HG03457 (cell line): ENCODE measurements around the gene SGF29.
"Not testable (repeated sequence)": the region's sequence is repeated elsewhere in the genome, so short reads cannot be mapped to it uniquely, and the experiment has no call there.

Experiments
- ATAC-seq: cut with Tn5 transposase; IDR thresholded peaks from one replicate; pipeline ENCODE4 v1.9.1; 2021; ENCODE audit warnings: moderate number of reproducible peaks; ENCODE audit not compliant: unreplicated experiment

SGF29 gene

GRCh38 chr16:28609631-28610594 lies 56.2 kb downstream of the SGF29 start, which contains the start of gene SULT1A1:
SULT1A1 (minus strand) TSS chr16:28610044; CDS start chr16:28608855, 1,189 bp downstream.
- no peak for ATAC-seq

DNA sequence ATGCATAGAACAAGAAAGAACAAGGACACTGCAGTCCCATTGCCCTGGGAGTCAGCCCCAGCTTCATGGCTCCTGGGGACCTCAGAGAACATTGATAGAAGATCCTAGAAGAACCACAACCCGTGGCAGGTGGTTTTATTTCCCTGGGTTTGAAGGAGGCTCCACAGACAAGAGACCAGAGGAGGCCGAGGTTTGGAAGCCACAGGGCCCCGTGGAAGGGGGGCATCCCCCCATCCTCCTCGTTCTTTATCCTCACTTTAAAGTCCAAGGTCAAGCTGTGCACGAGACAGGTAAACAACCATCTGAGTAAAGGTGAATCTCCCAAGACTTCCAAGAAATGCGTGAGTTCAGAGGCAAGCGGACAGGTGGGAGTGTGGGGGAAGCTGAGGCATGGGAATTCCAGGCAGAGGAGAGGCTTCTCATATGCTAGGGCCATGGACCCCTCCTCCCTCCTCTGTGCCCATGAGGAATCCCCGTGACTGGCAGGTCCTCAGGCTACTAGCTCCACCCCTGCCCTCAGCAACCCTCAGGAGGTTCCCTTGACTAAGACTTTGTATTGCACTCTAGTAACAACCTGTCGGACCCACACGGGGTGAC lies 57.0 kb downstream of the SGF29 start:
- no peak for ATAC-seq

DNA sequence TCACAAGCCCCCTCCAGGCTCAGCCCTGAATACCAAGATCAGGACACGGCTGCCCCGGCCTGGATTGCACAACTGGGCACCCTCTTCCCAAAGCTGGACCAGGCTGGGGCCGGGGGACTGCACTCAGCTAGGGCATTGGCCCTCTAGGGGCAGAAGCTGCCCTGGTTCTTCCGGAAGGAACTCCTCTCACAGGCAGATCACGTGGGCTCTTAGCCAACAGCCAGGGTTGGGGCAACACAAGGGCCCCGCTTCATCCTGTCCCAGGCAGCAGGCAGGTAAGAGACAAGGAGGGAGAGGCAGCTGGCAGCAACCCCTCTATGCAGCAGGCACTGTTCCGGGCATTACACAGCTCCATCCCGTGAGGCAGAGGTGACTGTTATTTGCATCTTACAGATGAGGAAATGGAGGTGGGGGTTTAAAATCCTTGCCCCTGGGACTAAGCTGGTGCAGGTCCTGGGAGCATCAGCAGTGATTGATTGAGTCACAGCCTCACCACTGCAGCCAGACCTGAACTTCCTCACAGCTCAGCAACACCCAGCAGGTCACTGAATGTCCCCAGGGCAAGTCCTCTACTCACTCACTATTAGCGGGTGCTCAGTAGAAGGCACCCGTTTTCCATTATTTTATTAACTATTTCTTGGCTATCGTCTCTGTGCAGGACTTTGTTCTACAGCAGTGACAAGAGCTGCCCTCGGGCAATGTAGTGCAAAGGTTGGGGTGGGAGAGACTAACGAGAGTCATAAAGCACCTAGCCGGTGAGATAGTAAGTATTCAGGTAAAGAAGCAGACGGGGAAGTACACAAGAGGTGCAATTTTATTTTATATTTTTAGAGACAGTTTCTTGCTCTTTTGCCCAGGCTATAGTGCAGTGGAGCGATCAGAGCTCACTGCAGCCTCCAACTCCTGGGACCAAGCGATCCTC lies 58.9 kb downstream of the SGF29 start:
- ATAC-seq: not testable (repeated sequence)

DNA sequence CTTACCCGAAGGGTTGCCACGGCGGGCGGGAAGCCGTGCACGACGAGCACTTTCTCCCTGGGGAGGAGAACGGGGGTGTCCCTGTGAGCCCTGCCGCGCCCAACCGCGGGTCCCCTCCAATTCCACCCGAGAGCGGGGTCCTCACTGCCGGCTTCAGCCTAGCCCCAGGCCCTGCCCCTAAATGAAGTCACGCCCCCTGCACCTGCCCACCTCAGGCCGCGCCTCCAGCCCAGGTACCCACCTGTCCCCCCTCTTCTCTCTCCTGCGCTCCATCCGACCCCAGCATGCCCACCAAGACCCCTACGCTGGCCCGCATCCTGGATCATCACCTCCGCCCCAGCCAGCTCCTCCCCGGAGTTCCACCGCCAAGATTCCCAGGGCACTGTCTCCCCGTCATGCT lies 60.2 kb downstream of the SGF29 start:
- not testable (repeated sequence) for ATAC-seq

- ATAC-seq: not testable (repeated sequence)
Observed at GRCh38 chr16:28614561-28614960, 60.8 kb downstream of the SGF29 start.

GRCh38 chr16:28615486-28616223 lies 61.9 kb downstream of the SGF29 start:
- not testable (repeated sequence) for ATAC-seq

DNA sequence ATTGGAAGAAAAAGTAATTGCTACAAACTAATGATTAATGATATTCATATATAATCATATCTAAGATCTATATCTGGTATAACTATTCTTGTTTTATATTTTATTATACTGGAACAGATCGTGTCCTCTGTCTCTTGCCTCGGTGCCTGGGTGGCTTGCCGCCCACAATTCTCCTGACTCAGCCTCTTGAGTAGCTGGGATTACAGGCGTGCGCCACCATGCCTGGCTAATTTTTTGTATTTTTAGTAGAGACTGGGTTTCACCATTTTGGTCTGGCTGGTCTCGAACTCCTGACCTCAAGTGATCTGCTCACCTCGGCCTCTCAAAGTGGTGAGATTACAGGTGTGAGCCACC lies 62.5 kb downstream of the SGF29 start:
- ATAC-seq: not testable (repeated sequence)

DNA sequence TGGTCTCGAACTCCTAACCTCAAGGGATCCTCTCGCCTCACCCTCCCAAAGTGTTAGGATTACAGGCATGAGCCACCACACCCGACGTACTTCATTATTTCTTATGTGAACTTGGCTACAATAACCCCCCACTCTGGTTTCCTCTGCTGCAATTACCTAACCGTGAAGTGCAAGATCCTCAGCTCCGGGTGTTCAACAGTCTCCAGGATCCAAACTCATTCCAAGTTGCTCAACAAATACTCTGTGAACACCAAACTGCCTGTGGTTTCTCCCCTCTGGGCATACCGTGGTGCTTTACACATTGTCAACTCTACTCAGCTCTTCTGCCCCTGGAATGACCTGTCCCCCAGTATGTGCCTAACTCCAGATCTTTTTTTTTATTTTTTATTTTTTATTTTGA lies 62.9 kb downstream of the SGF29 start:
- no peak for ATAC-seq

GRCh38 chr16:28617874-28618273 lies 64.2 kb downstream of the SGF29 start:
- no peak for ATAC-seq

DNA sequence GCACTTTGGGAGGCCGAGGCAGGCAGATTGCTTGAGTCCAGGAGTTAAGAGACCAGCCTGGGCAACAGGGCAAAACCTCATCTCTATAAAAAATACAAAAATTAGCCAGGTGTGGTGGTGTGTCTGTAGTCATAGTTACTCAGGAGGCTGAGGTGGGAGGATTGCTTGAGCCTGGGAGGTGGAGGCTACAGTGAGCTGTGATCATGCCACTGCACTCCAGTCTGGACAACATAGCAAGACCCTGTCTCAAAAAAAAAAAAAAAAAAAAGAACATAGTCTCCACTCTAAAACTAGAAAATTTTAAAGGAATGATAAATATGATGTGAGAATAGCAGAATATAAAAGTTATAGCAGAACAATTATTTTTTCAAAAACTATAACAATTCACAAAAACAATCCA lies 66.6 kb downstream of the SGF29 start:
- not testable (repeated sequence) for ATAC-seq

DNA sequence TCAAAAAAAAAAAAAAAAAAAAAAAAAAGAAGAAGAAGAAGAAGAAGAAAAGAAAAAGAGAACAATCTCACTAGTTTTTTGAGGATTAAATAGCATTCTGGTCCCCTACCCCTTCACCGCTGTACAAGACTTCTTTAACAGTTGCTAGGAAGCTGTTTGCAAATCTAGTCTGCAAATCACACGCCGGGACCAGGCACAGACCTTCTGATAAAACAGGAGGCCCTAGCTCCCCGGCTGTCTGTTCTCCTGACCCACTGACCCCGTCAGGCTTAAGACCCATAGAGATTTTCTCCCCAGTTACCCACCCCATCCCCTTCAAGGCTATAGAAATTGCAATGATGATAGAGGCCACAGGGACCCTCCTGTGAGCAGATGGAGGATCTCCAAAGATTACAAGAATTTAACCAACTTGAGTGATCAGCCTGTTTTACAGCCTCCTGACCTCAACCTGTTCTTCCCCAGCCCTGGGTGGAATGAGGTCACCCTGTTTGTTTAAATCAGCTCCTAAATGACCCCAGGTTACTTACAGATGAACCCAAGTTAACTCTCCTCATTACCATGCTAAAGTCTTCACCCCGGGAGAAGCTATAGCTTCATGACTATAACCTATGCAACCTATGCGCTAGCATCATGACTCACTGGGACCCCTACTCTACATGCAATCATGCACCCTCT lies 67.9 kb downstream of the SGF29 start:
- no peak for ATAC-seq

- ATAC-seq: not testable (repeated sequence)
Observed at GRCh38 chr16:28622532-28623171, 68.9 kb downstream of the SGF29 start.

GRCh38 chr16:28623172-28623711 lies 69.5 kb downstream of the SGF29 start:
- ATAC-seq: no peak

DNA sequence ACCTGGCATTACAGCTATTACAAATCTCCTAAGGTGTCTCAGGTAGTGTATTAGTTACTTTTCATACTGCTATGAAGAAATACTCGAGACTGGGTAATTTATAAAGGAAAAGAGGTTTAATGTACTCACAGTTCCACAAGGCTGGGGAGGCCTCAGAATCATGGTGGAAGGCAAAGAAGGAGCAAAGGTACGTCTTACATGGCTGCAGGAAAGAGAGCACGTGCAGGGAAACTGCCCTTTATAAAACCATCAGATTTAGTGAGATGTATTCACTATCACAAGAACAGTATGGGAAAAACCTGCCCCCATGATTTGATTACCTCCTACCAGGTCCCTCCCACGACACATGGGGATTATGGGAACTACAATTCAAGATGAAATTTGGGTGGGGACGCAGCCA lies 77.2 kb downstream of the SGF29 start:
- not testable (repeated sequence) for ATAC-seq

DNA sequence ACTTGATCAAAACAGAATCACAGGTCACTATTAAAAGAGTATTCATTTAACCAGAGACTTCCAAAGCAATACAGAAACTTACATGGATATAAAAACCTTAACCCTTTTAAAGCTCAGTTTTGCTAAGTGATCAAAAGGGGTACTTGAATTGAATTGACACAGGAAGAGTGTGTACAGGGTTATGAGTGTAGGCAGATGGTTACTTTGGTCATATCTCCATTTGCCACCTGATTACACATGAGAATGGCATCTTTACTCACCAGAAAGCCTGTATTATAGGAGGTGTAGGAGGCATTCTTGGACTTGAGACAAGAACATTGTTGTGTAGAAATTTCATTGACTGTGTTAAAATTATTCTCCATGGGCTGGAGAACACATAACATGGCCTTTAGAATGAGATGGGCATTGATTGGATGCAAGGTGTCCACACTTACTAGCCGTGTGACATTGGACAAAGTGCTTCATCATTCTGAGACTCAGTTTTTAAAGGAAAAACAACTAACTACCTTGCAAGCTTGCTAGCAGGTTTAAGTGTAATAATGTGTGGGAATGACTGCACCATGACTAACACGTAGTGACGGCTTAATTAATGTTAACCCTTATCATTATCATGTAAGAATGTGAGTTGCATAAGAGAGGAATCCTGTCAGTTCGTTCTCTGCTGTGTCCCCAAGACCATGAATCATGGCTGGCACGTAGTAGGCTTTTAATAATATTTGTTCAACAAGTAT lies 82.5 kb downstream of the SGF29 start:
- not testable (repeated sequence) for ATAC-seq

DNA sequence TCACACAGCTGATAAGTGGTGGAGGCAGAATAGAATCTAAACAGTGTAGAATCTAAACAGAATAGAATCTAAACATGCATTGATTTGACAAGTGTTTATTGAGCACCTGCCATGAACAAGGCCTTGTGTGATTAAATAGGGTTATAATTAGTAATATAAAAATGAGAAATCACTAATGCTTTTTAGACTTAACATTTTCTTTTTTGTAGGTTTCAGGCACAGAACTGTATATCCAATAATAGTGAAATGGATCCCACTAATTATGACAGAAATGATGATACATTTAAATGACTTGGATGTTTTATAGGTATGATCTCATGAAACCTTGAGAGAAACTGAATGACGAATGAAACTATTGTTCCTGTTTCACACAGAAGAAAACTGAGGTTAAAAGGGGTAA lies 84.0 kb downstream of the SGF29 start, which contains the start of gene NPIPB8:
TSS of gene NPIPB8 (plus strand) at position 301 of the 400 bp plus-strand sequence. CDS start 296 bp downstream, outside the sequence.
- not testable (repeated sequence) for ATAC-seq

DNA sequence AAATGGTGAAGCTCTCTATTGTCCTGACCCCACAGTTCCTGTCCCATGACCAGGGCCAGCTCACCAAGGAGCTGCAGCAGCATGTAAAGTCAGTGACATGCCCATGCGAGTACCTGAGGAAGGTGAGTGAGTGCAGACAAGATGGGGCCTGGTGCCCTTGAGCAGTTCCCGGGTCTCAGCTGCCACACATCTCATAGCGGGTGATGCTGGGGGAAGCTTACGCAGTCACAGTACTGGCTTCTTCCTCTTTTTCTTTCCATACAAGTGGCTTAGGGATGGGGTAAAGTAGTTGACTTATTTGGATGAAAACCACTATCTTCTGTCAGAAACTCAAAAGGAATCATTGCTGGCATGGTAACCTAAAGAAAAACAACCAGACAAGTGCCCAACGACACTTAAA lies 84.6 kb downstream of the SGF29 start:
- not testable (repeated sequence) for ATAC-seq

- ATAC-seq: not testable (repeated sequence)
Observed at GRCh38 chr16:28639959-28640358, 86.2 kb downstream of the SGF29 start.
